HG03108 (cell line): ENCODE results near the gene MARK1.

Experiments
- ATAC-seq: cut with Tn5 transposase; IDR thresholded peaks from one replicate; pipeline ENCODE4 v1.9.1; 2021; ENCODE audit warnings: moderate library complexity; ENCODE audit not compliant: unreplicated experiment

MARK1 gene

GRCh38 chr1:220528679-220529501 lies 954 bp downstream of the MARK1 start:
- peak; percentile 14 for ATAC-seq

DNA sequence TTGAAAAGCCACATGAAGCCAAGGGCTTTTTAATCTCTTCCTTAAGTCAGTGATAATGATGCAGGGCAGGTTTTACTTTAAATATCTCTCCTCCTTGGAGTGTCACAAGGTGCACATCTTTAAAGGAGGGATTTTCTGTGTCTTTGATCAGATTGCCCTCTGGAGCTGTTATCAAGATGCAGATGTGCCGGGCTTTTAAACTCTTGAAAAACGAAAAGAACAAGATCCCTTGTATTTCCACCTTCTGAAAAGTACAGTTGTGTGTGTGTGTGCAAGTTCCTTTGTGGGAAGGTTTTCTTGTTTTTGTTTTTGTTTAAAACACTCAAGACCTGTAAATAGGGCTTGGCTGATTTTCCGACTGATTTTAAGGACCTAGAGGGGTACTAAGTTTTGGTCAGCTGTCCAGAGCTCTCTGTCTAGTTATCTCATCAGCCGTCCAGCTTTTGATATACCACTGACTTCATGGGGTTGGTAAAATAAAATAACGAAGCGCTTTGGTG lies 1.6 kb downstream of the MARK1 start:
- no peak for ATAC-seq

DNA sequence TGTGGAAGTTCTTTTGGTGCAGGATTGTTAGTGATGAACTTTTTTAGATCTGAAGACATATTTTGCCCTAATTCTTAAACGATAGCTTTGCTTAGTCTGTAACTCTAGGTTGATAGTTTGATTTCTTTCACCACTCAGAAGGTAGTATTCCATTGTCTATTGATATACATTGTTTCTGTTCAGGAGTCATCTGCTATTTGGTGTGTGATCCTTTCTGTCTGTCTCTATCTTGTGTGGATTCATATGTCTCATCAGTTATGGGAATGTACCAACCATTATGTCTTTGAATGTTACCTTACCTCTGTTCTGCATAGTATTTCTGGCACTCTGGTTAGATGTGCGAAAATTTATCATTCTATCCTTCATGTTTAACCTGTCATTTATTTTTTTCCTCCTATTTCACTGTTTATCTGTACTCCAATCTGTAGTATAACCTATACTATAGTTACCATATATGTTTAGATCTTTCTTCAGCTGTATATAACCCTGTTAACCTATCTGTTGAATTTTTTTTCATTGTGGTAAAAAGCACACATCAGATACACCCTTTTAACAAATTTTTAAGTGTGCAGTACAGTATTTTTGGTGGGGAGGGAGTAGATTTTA lies 5.7 kb downstream of the MARK1 start:
- ATAC-seq, result no peak

DNA sequence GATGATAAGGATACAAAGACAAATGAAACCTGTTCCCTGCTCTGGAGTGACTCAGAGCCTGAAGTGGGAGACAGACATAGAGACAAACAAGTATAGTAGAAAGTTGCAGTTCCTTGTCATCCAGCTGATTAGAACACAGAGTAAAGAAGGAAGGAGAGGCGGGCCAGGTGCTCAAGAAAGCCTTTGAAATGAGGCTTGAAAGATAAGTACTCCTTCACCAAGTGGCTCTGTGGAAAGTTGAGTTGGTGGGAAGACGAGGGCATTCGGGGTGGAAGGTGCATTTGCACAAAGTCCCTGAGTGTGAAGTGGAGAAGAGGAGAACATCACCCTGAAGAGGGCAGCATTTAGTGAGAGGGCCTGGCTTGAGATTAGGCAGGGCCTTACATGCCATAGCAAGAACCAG lies 17.0 kb downstream of the MARK1 start:
- ATAC-seq, result no peak

GRCh38 chr1:220550811-220551399 lies 23.0 kb downstream of the MARK1 start:
- ATAC-seq, result no peak

- ATAC-seq, result no peak
These were observed 23.8 kb downstream of the MARK1 start for GRCh38 chr1:220551718-220552117.

DNA sequence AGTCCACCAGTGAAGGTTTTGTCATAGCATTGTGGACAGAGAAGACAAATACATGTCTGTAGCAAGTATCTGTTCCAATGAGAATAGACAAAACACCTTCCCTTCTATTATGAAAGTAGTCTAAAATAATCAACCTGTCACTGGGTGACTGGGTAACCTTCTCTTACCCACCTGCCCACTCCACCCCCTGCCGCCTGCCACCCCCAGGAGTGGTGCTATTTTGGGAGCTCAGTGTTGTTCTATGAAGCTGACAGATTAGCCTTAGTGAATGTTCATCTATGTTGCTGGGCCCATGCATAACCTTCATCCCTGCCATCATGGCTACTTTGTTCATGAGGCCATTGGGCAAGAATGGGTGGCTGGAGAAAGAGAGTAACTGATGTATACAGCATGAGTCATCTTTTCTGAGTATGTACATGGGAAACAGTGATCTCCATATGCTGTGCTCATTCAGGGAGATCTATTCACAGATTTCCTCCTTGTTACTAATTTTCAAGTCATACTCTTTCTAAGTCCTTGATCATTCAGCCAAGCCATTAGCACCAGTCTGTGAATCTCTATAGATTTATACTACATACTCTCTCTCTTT lies 24.8 kb downstream of the MARK1 start:
- no peak for ATAC-seq

DNA sequence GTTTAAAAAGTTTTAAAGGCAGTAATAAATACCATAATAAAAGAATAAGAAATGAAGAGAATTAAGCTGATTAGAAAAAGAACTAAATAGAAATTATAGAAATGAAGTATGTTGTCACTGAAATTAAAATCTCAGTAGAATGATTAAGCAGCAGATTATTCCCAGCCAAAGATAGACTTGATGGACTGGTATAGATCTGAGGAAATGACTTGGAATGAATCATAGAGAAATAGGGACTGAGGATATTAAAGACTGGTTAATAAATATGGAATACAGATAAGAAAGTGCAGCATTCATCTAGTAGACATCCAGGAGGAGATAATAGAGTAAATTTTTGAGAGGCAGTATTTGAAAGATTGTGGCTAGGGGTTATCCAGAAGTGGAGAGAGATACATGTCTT lies 28.7 kb downstream of the MARK1 start:
- ATAC-seq, result no peak

GRCh38 chr1:220563564-220563963 lies 35.6 kb downstream of the MARK1 start:
- no peak for ATAC-seq

- ATAC-seq, result no peak
These were observed 36.3 kb downstream of the MARK1 start for GRCh38 chr1:220564216-220564615.

DNA sequence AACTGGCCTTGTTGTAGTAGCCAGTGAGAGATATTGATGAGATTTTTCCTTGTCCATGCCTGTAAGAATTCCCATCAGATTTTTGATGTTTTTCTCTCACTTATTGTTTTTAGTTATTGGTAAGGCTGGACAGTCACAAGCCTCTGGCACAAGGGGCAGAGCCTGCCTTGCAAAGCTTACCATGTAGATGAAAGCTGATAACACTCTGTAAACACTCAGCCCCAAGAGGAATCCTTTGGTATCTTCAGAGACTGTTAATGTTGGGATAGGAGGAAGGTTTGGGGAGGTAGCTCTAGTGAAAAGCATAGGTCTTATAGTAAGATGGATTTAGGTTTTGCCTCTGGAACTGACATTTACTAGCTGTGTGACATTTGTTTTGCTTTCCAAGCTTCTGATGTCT lies 37.7 kb downstream of the MARK1 start:
- ATAC-seq, result no peak

DNA sequence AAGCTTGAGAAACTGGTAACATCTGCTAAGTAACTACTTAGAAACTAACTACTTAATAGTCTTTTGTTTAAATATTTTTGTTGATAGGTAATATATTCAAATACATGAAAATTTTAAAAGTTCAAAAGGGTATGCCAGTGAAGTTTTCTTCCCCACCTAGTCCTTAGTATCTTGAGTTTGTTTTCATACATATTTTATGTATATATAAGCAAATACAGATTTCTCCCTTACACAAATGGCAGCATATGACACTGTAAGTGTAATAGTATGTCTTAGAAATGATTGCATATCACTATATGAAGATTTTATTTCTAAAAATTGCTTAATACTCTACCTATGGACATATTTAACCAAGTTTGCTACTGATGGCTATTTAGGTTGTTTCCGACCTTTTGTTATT lies 38.9 kb downstream of the MARK1 start:
- no peak for ATAC-seq

DNA sequence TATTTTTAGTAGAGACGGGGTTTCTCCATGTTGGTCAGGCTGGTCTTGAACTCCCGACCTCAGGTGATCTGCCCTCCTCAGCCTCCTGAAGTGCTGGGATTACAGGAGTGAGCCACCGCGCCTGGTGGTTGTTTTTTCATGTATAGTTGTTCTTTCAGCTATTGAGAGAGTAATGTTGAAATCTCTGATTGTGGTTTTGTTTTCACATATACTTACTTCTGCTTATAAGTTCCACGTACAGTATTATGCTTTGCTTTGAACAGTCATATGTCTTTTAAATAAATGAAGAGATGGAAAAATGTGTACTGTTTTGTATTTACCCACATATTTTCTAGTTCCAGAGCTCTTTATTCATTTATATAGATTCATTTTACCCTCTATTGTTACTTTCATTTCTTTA lies 44.5 kb downstream of the MARK1 start:
- no peak for ATAC-seq

- no peak for ATAC-seq
These were observed 45.9 kb downstream of the MARK1 start for GRCh38 chr1:220573836-220574235.

GRCh38 chr1:220575718-220576497 lies 48.0 kb downstream of the MARK1 start:
- no peak for ATAC-seq

GRCh38 chr1:220577926-220578325 lies 50.0 kb downstream of the MARK1 start:
- no peak for ATAC-seq

DNA sequence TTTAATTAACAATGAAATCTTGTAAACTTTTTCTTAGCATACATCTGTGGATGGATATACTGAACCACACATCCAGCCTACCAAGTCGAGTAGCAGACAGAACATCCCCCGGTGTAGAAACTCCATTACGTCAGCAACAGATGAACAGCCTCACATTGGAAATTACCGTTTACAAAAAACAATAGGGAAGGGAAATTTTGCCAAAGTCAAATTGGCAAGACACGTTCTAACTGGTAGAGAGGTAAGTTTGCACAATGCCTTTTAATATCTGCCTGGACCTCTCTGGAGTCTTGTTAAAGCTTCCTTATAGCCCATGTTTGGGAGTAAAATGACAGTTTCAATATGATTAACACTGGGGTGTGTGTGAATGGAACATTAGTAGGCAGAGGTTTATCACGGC lies 51.4 kb downstream of the MARK1 start:
- no peak for ATAC-seq

DNA sequence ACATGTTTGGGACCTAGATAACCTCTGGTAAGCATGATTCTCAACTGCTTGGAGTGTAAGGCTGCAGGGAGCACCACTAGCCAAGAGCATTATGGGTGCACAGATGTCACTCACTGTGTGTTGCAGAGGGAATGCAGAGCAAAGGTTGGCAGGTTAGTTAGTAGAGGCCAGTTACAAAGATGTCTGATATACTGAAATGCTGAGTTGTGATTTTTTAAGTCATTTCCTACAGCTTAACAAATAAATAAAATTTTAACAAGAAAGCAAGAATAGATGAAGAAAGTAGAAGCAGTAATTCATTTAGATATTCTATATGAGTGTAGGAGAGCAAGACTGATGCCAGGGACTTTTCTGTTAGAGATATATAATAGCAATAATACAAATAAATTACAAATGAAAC lies 64.8 kb downstream of the MARK1 start:
- no peak for ATAC-seq

GRCh38 chr1:220594356-220594755 lies 66.4 kb downstream of the MARK1 start:
- no peak for ATAC-seq

GRCh38 chr1:220595179-220595578 lies 67.2 kb downstream of the MARK1 start:
- no peak for ATAC-seq

- ATAC-seq, result no peak
These were observed 77.0 kb downstream of the MARK1 start for GRCh38 chr1:220604926-220605325.
